Caki2 (cell line): ENCODE results near the gene ROR2. TPM values are rescaled to one million over a fixed set of nuclear protein-coding genes. Genes with fewer than 3 reads are reported as not detected.

Source experiments
- DNase-seq: peaks from one replicate; pipeline ENCODE4 v3.0.0-alpha.2; 2015; ENCODE audit warnings: low read depth
- in situ Hi-C: cut with HindIII; loops from 2 replicates; pipeline ENCODE4 v1.10.0; 2016; ENCODE audit warnings: low sequenced_read_pairs, low pct_unique_long_range_greater_than_20kb, mixed read lengths
- total RNA-seq: library from RNA; depleted of rRNA; stranded (reverse); fragments of >200 nt; shearing (Covaris generic); gene quantifications from 2 replicates; pipeline ENCODE4 v1.2.3, GENCODE V29; 2014; ENCODE audit warnings: low replicate concordance

ROR2 gene
- total RNA-seq, 1 experiment from 2014 or later, result 8.4 TPM

GRCh38 chr9:91778031-91778430, 172.0 kb downstream of the ROR2 start:
- in situ Hi-C loops, result no loop called here
- DNase-seq, result no peak

GRCh38 chr9:91777292-91777830, 172.7 kb downstream of the ROR2 start:
- in situ Hi-C loops, result no loop called here

DNA sequence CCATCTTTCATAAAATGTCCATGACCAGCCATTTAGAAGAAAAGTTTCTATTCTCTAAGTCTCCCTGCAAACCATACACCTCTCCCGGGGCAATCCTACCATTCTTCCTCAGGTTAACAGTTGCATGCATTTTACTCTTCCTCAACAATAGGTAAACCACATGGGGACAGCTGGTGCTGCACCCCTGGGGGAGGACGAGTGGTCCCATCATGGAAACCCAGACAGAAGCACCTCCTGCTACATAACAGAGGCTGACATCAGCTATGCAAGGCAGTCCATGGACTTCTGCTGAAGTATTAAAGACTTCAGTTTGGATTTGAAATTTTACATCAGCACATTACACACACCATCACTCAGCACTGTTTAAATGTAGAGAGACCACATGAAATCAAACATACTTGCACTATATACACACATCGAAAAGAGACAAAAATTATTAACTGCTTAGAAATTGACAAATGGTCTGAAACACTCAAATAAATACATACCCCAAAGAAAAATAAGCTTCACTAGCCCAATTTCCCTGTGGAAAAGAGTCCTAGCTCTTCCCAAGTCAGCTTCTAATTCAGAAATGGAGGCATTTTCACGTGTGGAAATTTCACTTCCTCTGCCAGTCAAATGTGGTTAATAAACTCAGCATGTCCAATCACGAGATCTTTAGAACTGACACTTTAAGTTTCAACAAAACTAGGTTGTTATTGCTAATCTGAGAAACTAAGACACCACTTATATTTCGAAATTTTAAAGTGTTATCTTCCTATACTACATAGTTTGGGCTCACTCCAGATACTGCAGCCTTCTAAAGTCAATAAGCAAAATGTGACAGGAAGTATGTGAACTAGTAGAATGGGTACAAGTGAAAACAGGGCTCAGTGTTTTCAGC, 173.4 kb downstream of the ROR2 start:
- in situ Hi-C loops, result no loop called here
- no peak for DNase-seq

More at GRCh38 chr9:91777292-91777830, 172.7 kb downstream of the ROR2 start:
- DNase-seq, result no peak

- in situ Hi-C loops, result no loop called here
- no peak for DNase-seq
Observed at GRCh38 chr9:91775708-91776028, 174.4 kb downstream of the ROR2 start.

- peak; percentile 60 for DNase-seq
- in situ Hi-C loops, result no loop called here
Observed at GRCh38 chr9:91775011-91775707, 174.9 kb downstream of the ROR2 start.

DNA sequence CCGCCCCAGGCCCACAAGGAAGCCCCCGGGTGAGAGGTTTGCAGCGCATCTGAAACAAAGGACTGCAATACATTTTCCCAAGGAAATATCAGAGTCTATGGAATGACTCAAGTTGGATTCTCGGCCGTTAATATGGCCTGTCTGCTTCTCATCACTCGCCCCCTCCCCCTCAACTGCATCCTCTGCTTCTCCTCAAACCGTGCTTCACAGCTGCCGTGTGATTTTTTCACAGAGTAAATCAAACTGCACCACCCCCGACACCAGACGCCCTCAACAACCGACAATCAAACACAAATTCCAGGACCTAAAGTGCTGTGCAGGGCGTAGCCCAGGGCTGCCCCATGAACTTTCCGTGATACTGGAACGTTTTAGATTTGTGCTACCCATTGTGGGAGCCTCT, 176.9 kb downstream of the ROR2 start:
- in situ Hi-C loops, result no loop called here
- DNase-seq, result no peak

- in situ Hi-C loops, result no loop called here
- DNase-seq, result peak; percentile 42
Observed at GRCh38 chr9:91771864-91772263, 178.2 kb downstream of the ROR2 start.

DNA sequence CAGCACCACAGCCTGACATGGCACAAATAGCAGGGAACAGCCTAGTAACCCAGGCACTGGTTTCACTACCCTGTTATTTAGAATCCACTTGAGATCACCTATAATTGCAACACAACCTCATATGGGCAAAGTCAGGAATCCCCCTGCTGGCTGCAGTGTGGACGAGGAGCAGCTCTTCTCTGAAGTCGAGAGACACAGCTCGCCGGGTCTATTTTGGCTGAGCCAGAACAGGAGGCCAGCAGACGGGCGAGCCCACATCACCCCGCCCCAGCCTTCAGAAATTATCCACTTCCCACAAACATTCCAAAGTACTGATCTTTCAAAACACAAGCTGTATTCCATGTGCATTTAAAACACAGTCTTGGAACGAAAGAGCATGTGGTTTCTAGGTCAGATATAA, 179.0 kb downstream of the ROR2 start:
- in situ Hi-C loops, result no loop called here
- peak; percentile 35 for DNase-seq

- DNase-seq, result no peak
- in situ Hi-C loops, result no loop called here
Observed at GRCh38 chr9:91770229-91770628, 179.8 kb downstream of the ROR2 start.

DNA sequence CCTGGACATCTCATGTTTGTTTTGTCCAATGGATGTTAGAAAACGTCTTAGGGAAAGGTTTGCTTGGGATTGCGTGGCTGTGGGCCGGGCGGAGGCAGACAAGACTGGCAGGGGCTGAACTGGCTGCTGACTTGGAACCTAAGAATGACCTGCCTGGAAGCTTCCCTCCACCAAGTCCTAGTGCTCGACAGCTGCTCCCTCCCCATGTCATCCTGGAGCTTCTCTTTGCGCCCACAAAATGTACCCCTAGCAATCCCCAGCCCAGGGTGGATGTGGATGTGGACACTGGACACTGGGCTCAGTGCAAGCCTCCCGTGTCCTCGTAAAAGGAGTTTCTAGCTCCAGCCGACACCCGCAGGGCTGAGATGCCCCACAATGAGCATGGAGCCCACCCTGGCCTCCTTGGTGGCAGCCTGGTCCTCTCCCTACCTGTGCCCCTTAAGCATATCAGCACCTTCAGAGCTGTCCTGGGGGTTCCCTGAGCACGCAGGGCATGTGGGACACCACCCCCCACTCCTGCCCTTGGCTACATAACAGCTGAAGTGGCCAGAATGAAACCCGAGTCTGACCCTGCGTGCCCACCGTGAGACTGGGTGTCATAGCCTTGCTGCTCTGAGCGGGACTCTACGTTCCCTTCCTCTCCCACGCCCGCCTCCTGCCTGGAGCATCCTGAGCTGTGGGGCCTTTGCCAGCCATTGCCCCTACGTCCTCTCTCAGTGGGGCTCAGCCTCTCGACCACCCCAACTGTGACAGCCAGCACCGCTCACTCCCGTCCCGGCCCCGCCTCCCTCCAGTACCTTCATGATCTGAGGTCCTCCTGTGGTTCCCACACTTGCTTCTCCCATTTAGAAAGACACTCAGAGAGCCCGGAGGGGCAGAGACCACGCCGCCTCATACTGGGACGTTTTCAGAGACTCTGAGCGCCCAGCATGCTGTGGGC, 180.8 kb downstream of the ROR2 start:
- DNase-seq, result no peak
- in situ Hi-C loops, result no loop called here

DNA sequence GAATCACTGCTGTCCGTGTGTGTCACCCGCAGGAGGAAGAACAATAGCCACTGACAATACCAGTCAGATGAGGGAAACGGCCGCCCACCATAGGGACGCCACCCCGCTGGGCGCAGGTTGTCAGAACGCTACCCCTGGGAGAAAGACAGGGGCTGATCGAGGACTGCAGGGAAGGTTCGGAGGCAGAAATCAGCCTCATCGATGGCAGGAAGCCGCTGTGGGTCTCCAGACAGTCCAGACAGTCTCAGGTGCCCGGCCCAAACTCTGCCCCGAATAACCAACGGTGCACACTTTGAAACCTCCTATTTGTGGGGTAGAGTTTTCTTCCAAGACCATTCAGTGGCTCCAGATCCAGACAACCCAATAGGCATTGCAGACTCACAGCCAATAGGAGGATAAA, 181.5 kb downstream of the ROR2 start:
- in situ Hi-C loops, result no loop called here

DNA sequence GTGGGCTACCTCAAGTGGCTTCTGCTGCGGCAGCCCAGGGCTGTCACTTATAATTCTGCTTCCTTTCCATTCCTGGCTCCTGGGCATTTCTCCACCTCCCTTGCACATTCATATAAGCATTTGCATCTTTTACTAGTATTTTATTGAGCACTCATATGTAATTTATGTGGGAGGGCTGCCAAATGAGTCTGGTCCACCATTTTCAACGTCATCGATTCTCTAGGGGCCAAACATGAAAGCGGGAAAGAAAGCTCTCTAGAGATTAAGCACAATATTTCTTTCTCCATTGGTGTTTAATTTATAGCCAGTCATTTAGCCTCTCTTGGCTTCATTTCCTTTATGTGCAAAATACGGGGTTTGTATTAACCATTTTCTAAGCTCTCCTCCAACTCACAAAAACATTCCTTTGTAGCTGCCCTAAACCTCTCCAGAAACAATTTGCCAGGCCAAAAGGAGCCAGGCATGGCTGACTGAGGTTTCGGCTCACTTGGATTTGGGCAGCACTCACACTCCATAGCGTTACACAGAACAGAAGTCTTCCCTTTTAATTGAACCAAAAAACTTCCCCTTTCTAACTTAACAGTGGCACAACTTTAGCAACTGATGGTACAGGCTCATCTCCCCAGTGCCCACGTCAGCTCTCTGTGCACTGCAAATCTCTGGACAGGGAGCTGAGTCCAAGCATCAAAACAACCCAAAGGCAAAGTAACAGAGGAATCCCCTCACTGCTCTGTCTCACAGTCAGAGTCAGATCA, 183.5 kb downstream of the ROR2 start:
- DNase-seq, result no peak
- in situ Hi-C loops, result no loop called here

More for the DNA sequence above, 181.5 kb downstream of the ROR2 start:
- DNase-seq, result no peak

DNA sequence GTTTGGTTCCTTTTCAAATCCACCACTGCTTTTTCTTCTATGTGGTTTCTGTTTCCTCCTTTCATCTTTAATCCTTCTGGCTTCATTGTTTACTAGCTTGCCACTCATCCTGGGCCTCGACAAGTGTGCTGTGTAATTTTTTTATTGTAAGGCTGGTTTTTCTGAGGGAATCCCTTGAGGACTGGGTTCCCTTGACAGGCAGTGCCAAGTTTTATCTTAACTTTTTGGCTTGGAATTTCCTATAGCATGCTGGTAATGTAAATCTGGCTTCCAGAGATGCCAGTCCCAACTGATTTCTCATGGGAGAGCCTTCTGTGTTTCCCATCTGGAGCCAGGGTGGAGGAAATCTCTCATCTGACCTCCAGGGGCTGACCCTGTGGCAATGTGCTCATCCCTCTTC, 184.7 kb downstream of the ROR2 start:
- in situ Hi-C loops, result no loop called here
- DNase-seq, result no peak

GRCh38 chr9:91764661-91765060, 185.4 kb downstream of the ROR2 start:
- in situ Hi-C loops, result no loop called here
- no peak for DNase-seq

- DNase-seq, result no peak
- in situ Hi-C loops, result no loop called here
Observed at GRCh38 chr9:91761362-91761761, 188.7 kb downstream of the ROR2 start.

GRCh38 chr9:91760906-91761305, 189.1 kb downstream of the ROR2 start:
- no peak for DNase-seq
- in situ Hi-C loops, result no loop called here

DNA sequence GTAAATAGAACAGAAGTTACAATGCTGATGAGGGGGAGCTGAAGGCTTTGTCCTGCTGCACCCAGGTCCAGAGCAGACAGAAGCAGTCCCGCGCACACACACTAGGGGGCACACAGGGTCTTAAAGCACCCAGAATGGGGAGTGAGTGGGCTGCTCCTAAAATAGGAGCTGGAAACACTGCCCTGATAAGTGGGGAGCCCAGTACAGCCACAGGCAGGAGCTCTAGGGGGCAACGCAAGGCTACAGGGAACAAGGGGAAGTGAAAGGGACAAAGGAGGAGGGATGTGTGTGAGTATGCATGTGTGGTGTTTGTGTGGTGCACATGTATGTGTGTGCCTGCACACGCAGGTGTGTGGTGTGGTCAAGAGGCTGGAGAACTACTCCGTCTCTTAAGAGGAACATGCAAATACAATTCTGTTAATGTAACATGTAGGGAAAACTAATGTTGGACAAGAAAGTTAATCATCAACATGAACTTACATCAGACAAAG, 191.5 kb downstream of the ROR2 start:
- in situ Hi-C loops, result no loop called here
- DNase-seq, result peak; percentile 50

- in situ Hi-C loops, result no loop called here
- DNase-seq, result no peak
Observed at GRCh38 chr9:91757782-91758181, 192.2 kb downstream of the ROR2 start.
